Measurements from ENCODE around the gene ATP10A. TPM values are rescaled to one million over a fixed set of nuclear protein-coding genes. Genes with fewer than 3 reads are reported as not detected.
A peak's percentile ranks its signal among the peaks of the same experiment; 100 is the strongest.
"Not testable (repeated sequence)": the region's sequence is repeated elsewhere in the genome, so short reads cannot be mapped to it uniquely, and the experiment has no call there.

The ATP10A gene
- total RNA-seq, 4 donors from 2014 or later, result 2.7 to 7.0 (median 3.4) TPM

DNA sequence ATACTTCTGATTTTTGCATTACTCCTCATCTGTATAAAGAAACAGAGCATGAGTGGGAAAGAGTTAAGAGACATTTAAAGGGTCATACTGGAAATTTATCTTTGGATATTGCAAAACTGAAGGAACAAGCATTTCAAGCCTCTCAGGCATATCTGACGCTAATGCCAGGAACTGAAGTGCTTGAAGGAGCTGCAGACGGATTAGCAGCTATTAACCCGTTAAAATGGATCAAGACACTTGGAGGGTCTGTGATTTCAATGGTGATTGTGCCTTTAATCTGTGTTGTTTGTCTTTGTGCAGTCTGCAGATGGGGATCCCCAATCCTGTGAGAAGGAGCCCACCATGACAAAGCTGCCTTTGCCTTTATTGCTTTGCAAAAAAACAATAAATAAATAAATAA, 221.8 kb downstream of the ATP10A start:
- Histone ChIP-seq H3K9me3 (no peaks in the 10 kb centered on the region), H3K36me3 (no peaks in the 10 kb centered on the region), H3K27me3 (no peaks in the 10 kb centered on the region), H3K4me1 (peaks cover 11 to 14% of the 10 kb centered on the region in 2 donors), H3K27ac (no peak overlapping the region), H3K4me3 (replicated peaks in 1 of 3) (no peak overlapping the region)
- peak in 1 of 2 donors; percentile 18 for DNase-seq
- 23 to 32% methylated on average over 3 of the region's 3 CpGs for WGBS, 2 donors
- TF ChIP-seq POLR2A (IDR thresholded peaks at IDR 0.05), result no peak
- no peak for TF ChIP-seq CTCF (IDR thresholded peaks at IDR 0.05)
- intact Hi-C loops (cut with DNase I), result no loop called here

GRCh38 chr15:25640959-25641358, 222.2 kb downstream of the ATP10A start:
- WGBS, 2 donors, result 48 to 65% methylated on average over 4 of the region's 4 CpGs
- DNase-seq; H3K27ac ChIP-seq; H3K27me3 ChIP-seq; H3K9me3 ChIP-seq; H3K4me3 ChIP-seq (replicated peaks in 1 of 3); H3K36me3 ChIP-seq; intact Hi-C loops (cut with DNase I): not testable (repeated sequence)
- peaks cover 11 to 14% of the 10 kb centered on the region in 2 donors for H3K4me1 ChIP-seq

DNA sequence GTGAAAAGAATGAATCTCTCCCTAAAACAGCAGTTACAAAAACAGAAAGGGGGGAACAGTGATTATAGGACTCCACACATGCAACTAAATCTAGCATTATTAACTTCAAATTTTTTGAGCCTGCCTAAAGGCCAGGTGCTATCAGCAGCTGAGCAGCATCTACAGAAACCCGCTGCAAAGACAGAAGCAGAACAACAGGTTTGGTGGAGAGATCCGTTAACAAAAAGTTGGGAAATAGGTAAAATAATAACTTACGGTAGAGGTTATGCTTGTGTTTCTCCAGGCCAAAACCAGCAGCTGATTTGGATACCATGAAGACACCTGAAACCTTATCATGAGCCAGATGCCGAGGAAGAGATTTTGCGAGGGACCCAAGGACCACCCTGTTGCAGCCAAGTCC, 222.7 kb downstream of the ATP10A start:
- intact Hi-C loops (cut with DNase I), result no loop called here
- Histone ChIP-seq H3K27me3 (no peaks in the 10 kb centered on the region), H3K4me1 (peaks cover 11 to 14% of the 10 kb centered on the region in 2 donors), H3K27ac (no peak overlapping the region), H3K4me3 (replicated peaks in 1 of 3) (no peak overlapping the region), H3K36me3 (no peaks in the 10 kb centered on the region), H3K9me3 (no peaks in the 10 kb centered on the region)
- no peak for TF ChIP-seq POLR2A (IDR thresholded peaks at IDR 0.05)
- no peak for TF ChIP-seq CTCF (IDR thresholded peaks at IDR 0.05)
- no peak for DNase-seq
- WGBS, 2 donors, result 82 to 88% methylated on average over 5 of the region's 5 CpGs

DNA sequence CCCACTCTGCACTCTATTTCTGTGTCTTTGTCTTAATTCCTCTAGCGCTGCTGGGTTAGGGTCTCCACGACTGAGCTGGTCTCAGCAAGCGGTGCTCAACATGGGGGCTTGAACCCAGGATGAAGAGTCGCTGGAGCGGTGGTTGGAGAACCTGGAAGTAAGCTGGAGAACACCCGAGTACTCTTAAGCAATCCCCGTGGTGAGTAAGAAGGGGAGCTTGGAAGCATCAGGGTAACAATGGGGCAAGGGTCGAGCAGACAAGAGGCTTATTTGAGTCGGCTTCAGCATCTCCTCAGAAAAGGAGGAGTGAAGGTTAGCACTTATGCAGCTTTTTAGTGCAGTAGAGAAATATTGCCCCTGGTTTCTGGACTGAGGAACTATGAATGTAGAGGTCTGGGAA, 226.6 kb downstream of the ATP10A start:
- H3K27me3 ChIP-seq; H3K9me3 ChIP-seq; intact Hi-C loops (cut with DNase I); H3K27ac ChIP-seq; H3K36me3 ChIP-seq; H3K4me1 ChIP-seq; DNase-seq; H3K4me3 ChIP-seq (replicated peaks in 1 of 3): not testable (repeated sequence)
- WGBS, 2 donors, result 76 to 80% methylated on average over 9 of the region's 9 CpGs

- Histone ChIP-seq H3K4me1 (no peaks in the 10 kb centered on the region), H3K27me3 (no peaks in the 10 kb centered on the region), H3K4me3 (replicated peaks in 1 of 3) (no peak overlapping the region), H3K27ac (no peak overlapping the region), H3K9me3 (no peaks in the 10 kb centered on the region), H3K36me3 (no peaks in the 10 kb centered on the region)
- TF ChIP-seq CTCF (IDR thresholded peaks at IDR 0.05) (no peak), POLR2A (IDR thresholded peaks at IDR 0.05) (no peak)
- intact Hi-C loops (cut with DNase I), result no loop called here
- DNase-seq, result no peak
Observed at GRCh38 chr15:25635191-25635590, 227.9 kb downstream of the ATP10A start.

DNA sequence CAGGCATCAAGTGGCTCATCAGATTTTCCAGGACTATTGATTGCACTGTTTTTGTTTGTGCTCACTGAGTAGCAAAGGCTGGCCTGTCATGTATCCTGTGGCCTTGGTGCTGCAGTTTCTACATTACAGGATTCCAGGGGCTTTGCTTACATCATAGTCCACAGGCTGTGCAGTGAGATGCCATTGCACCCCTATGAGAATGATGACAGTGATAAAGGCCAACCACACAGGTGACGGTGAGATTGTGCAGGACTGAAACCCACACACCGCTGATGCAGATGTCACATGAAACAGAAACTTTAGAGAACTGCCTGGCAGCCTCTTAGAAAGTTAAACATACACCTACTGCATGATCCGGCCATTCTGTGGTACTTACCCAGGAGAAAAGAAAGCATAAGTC, 229.3 kb downstream of the ATP10A start:
- 31 to 64% methylated on average over 2 to 3 of the region's 3 CpGs for WGBS, 2 donors
- intact Hi-C loops (cut with DNase I), result no loop called here
- no peak overlapping the region for H3K27ac ChIP-seq

More for the DNA sequence above, 229.3 kb downstream of the ATP10A start:
- no peaks in the 10 kb centered on the region for H3K27me3 ChIP-seq
- no peak for TF ChIP-seq CTCF (IDR thresholded peaks at IDR 0.05)
- no peaks in the 10 kb centered on the region for H3K9me3 ChIP-seq
- no peak for DNase-seq
- no peak overlapping the region for H3K4me3 ChIP-seq (replicated peaks in 1 of 3)
- H3K36me3 ChIP-seq, result no peaks in the 10 kb centered on the region
- H3K4me1 ChIP-seq, result no peaks in the 10 kb centered on the region
